Spinal cord (tissue), 10 donors: Measurements from ENCODE around the gene ZFP62. TPM values are rescaled to one million over a fixed set of nuclear protein-coding genes. Genes with fewer than 3 reads are reported as not detected.

Source experiments
- DNase-seq, 6 donors: peaks; one replicate each; pipeline versions ENCODE4 v3.0.0 to v3.0.0-alpha.2; 2013 to 2015; ENCODE audit warnings: low spot score in 6 of 6, low read depth in 4 of 6
- H3K27ac ChIP-seq: one replicate; pipeline ENCODE4 v1.5.1; 2013; ENCODE audit warnings: low read depth, low read length, control low read depth
- H3K27me3 ChIP-seq: one replicate; pipeline ENCODE4 v1.6.1; 2013; ENCODE audit warnings: low read length; ENCODE audit not compliant: control insufficient read depth, insufficient read depth
- H3K36me3 ChIP-seq: one replicate; pipeline ENCODE4 v1.6.1; 2013; ENCODE audit warnings: low read length; ENCODE audit not compliant: control insufficient read depth, insufficient read depth
- H3K4me1 ChIP-seq: one replicate; pipeline ENCODE4 v1.6.1; 2013; ENCODE audit warnings: low read length; ENCODE audit not compliant: control insufficient read depth, insufficient read depth
- H3K4me3 ChIP-seq: one replicate; pipeline ENCODE4 v1.5.1; 2013; ENCODE audit warnings: low read depth, low read length, control low read depth
- H3K9me3 ChIP-seq: one replicate; pipeline ENCODE4 v1.6.1; 2013; ENCODE audit warnings: low read length; ENCODE audit not compliant: control insufficient read depth, insufficient read depth
- WGBS: methylation state at CpG from one replicate; pipeline ENCODE4 v1.1.5; 2013; ENCODE audit warnings: missing lambda C conversion rate; ENCODE audit not compliant: insufficient coverage; 5-methylcytosine and 5-hydroxymethylcytosine counted together
- polyA plus RNA-seq, 2 donors: library from polyadenylated mRNA; unstranded; fragments of 120-200 nt; gene quantifications; one replicate each; pipeline ENCODE4 v1.2.1, GENCODE V29; 2013; ENCODE audit not compliant: insufficient read length in 2 of 2
- total RNA-seq, 2 donors: library from RNA; depleted of rRNA in 1 of 2; stranded (reverse); fragments of 120-200 nt in 1 of 2; fragments of >200 nt in 1 of 2; gene quantifications; one replicate each; pipeline versions ENCODE4 v1.2.3 to v1.2.4, GENCODE V29; 2013 to 2014
- donor health status: healthy.

Gene ZFP62
- total and polyA plus RNA-seq, 4 donors = 34.1 to 46.2 (median 38.8) TPM

DNA sequence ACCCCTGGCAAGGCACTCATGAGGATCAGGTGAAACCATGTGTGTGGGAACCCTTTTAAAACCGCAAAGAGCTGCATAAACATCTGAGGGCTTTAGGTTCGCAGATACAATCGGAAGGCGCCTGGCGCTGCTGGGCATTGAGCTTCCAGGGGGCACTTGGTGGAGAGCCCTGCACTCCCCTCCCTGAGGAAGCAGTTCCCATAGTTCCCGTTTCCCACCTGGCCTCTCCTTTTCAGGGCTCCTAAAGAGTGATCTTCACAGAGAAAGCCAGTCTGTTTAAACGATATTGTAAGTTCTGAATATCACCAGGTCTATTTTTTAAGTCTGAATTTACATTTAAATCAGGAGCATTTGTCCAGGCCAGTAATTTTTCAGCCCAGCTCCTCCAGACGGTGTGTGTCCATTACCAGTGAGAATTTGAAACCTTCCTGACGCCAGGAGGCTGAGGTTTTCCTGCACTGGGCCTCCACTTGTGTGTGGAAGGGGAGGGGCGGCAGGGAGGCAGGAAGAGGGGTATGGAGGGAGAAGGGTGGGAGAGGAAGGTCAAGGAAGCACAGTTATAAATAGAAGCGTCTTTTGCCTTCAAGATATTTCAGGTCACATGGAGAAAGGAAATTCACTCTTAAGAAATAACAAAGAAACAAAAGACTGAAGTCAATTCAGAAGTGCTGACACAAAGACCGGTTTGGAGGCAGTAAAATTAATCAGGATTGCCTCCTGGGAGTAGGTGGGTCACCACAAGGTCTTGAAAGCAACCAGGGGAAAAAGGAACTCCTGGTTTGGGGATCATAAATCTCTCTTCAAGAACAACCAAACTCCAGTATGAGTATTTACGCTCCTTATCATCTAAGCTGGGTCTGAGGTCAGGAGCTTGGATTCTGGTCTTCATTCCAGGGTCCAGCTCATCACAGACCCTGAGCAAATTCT, 44.2 kb downstream of the ZFP62 start:
- Histone ChIP-seq H3K9me3 (no peaks in the 10 kb centered on the region), H3K27ac (peak overlapping the region; percentile 59), H3K36me3 (no peaks in the 10 kb centered on the region), H3K4me3 (no peak overlapping the region), H3K4me1 (peaks cover 4% of the 10 kb centered on the region), H3K27me3 (no peaks in the 10 kb centered on the region)
- no peak for DNase-seq
- WGBS = 39% methylated on average over 9 of the region's 13 CpGs

DNA sequence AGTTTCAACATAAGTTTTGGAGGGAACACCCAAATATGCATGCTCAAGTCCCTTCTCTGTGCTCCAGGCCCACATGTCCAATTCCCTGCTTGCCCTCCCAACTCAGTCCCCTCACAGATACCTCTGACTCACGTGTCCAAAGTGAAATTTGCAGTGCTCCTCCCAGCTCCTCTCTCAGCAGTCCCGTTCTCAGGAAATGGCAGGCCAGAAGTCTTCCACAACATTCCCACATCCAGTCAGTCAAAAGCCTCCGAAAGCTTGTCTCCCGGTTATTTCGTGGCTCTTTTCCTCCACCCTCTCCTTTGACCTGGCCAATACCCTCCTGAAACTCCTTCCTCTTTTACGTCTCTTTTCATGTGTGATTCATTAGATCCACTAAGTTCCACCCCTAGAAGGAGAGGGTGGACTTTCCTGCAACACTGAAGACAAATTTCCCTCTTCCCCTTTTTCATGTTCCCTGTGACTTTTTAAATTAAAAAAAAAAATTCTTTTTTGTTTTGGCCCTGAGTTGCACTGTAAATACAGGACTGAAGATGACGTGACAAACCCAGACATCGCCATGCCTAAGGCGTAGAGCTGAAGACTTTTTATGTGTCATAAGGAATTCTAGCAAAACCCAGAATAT, 45.7 kb downstream of the ZFP62 start:
- Histone ChIP-seq H3K27me3 (no peaks in the 10 kb centered on the region), H3K9me3 (no peaks in the 10 kb centered on the region), H3K27ac (peak overlapping the region; percentile 29), H3K4me3 (no peak overlapping the region), H3K36me3 (no peaks in the 10 kb centered on the region), H3K4me1 (peaks cover 14% of the 10 kb centered on the region)
- no peak for DNase-seq
- 69% methylated on average over 7 of the region's 9 CpGs for WGBS

DNA sequence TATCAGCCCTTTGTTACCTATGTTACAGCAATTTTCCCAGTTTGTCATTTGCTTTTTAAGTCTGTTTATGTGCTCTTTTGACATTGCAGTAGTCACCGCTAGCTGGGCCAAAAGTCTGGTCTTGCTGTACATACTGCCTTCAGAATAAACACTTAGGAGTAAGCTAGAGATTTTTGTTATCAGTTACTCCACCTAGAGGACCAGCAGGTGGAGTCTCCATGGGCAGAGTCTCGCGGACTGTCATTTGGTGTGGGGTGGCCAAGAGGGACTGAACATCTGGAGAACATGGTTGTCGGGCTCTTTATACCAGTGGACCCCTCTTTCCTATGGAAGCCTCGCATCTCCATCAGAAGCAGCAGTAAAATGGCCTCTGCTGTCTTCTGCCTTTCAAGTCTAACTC, 47.7 kb downstream of the ZFP62 start:
- WGBS = 100% methylated on average over 2 of the region's 5 CpGs
- H3K27ac ChIP-seq = no peak overlapping the region

DNA sequence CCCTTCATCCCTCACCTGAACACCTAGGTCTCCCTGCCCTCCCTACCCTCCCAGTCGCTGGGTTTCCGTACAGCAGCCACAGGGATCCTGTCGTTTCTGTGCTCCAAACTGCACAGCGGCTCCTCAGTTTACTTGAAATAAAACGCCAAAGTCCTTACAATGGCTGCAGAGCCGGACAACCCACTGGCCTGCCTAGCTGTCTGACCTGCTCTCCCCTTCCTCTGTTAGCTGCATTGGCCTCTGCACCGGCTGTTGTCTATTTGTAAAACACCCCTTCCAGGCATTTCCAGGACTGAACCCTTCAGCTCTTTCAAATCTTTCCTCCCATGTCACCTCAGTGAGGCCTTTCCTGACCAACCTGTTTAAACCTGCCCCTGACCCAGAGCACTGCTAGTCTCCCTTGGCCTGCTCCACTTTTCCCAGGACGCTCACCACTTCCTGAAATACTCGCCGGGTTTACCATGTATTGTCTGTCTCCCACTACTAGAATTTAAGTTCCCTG, 49.4 kb downstream of the ZFP62 start:
- H3K9me3 ChIP-seq = no peaks in the 10 kb centered on the region
- H3K4me3 ChIP-seq = no peak overlapping the region
- DNase-seq = no peak
- H3K36me3 ChIP-seq = peaks cover 7% of the 10 kb centered on the region
- H3K4me1 ChIP-seq = peaks cover 29% of the 10 kb centered on the region
- WGBS = 79% methylated on average over 10 of the region's 10 CpGs
- H3K27me3 ChIP-seq = no peaks in the 10 kb centered on the region
- H3K27ac ChIP-seq = no peak overlapping the region

More for the DNA sequence above, 47.7 kb downstream of the ZFP62 start:
- no peaks in the 10 kb centered on the region for H3K9me3 ChIP-seq
- H3K36me3 ChIP-seq = no peaks in the 10 kb centered on the region
- H3K4me1 ChIP-seq = peaks cover 20% of the 10 kb centered on the region
- no peak for DNase-seq
- no peaks in the 10 kb centered on the region for H3K27me3 ChIP-seq
- no peak overlapping the region for H3K4me3 ChIP-seq

DNA sequence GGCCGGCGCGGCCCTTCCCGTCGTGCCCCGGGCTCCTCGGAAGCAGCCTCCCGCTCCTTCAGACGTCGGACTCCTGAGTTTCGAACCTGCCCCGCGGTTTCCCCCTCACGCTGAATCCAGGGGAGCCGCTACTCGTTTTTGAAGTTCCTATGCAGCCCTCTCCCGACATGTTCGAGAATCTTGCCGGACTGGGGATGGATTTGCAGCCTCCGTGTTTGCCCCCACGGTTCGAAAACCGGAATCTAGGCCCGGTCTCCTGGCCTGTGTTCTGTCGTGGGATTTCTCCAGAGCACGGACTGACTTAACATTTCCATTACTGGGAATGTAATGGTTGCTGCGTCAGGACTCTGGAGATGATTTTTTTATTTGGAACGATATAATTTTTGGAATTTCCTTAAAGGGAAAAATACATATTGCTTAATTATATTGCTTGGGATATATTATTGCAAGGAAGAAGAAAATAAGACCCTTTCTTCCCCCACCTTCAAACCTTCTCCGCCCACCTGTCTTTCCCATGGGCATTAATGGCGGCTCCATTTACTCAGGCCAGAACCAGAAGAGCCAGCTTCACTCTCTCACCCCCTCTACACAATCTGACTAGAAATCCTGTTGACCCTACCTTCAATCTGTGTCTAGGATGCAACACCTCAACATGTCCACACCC, 50.0 kb downstream of the ZFP62 start:
- peak in 4 of 6 donors; percentile 25 to 84 (median 70) for DNase-seq
- Histone ChIP-seq H3K36me3 (peaks cover 7% of the 10 kb centered on the region), H3K4me1 (peaks cover 35% of the 10 kb centered on the region), H3K27ac (peak overlapping the region; percentile 99), H3K9me3 (no peaks in the 10 kb centered on the region), H3K4me3 (peak overlapping the region; percentile 94), H3K27me3 (no peaks in the 10 kb centered on the region)
- 8% methylated on average over 25 of the region's 30 CpGs for WGBS

DNA sequence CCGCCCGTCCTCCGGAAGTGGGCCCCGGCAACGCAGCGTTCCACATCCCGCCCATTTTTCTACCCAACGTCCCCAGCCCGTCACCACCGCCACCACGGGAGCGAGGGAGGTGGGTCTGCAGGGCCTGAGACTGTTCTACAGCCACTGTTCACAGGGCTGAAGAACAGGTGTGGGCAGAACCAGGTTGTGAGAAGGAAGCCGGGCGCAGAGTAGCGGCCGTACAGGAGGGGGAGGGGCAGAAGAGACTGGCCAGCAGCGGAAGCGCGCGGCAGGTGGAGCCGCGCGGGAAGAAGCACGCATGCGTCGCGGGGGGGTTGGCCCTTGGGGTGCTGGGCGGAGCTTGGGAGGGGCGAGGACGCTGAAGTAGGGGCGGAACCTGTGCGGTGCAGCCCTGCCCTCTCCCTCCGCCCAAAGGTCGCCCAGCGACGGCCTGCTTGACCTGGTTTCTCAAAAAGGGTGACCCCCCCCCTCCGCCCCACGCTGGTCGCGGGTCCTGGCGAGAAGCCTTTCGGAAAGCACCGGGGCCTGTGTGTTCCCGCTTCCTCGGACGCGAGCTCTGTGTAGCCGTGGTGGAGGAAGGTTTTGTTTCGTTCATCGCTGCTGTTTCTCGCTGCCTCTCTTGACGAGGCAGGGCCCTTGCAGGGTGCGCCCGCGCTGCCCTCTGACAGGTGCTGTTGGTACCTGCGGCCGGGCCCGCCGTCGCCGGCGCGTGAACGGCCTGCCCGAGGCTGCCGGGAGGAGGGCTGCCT, 50.7 kb downstream of the ZFP62 start:
- Histone ChIP-seq H3K27me3 (no peaks in the 10 kb centered on the region), H3K27ac (peak overlapping the region; percentile 99), H3K9me3 (no peaks in the 10 kb centered on the region), H3K4me3 (peak overlapping the region; percentile 94), H3K36me3 (peaks cover 7% of the 10 kb centered on the region), H3K4me1 (peaks cover 35% of the 10 kb centered on the region)
- under 1% methylated on average over 60 of the region's 66 CpGs for WGBS
- peak; percentile 91 to 98 (median 96) for DNase-seq

DNA sequence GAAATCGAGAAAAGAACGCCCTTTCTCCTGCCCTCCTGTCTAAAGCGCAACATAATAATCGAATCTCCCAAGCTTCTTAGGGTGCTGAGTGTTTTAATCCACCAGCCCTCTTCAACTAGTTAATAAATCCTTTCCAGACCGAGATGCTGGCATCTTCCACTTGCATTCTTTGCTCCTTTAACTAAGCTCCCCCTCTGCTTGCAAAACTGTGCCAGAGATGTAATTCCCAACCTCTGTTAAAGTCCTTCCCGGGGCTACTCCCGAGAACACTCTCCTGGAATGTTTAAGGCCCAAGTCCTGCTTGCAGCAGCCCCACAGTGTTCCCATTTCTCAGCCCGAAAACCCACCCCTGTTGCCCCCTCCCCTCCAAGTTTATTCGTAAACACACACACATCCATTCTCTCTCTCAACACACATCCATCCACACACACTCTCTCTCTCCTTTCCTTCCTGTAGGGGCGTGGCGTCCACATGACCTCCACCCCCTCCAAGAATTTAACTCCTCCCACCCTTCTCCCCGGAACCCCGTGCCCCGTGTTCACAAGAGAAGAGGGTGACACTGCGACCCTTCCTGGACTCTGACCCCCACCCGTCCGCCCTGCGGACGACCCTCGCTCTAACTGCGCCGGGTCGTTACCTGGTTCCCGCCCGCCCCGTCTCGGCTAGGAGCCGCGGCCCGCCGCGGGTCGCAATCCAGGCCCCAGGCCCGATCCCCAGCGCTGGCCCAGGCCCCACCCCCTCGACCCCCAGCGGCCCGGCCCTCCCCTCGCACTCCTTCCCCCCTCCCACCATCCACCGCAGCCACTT, 51.5 kb downstream of the ZFP62 start:
- Histone ChIP-seq H3K36me3 (peaks cover 7% of the 10 kb centered on the region), H3K4me1 (peaks cover 38% of the 10 kb centered on the region), H3K27ac (peak overlapping the region; percentile 99), H3K9me3 (no peaks in the 10 kb centered on the region), H3K27me3 (no peaks in the 10 kb centered on the region), H3K4me3 (peak overlapping the region; percentile 94)
- WGBS = 3% methylated on average over 31 of the region's 40 CpGs
- peak; percentile 62 to 94 (median 66) for DNase-seq

DNA sequence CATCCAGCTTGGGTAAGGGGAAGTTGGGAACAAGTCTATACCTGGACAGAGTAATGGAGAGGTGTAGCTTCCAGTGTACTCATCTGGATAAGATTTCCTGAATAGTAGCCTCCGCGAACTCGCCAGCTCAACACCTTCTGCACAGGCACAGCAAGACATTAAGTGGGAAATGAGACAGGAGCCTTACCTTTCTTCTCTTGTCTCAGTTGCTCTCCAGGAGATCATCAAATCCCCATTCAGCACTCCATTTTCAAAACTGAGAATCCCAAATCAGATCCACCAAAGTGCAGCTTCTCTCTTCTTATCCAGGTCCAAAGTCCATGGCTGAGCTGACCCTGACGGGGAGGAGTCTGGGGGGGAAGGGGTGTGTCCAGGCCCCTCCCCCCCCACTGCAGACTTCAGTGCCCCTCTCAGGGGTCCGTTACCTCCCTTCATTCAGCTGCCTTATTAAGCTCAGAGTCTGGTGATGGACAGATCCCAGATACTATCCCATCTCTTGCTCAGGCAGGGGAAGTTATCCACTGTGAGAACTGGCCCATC, 52.5 kb downstream of the ZFP62 start:
- 38% methylated on average over 4 of the region's 5 CpGs for WGBS
- Histone ChIP-seq H3K4me1 (peaks cover 48% of the 10 kb centered on the region), H3K9me3 (no peaks in the 10 kb centered on the region), H3K4me3 (peak overlapping the region; percentile 94), H3K27me3 (no peaks in the 10 kb centered on the region), H3K27ac (no peak overlapping the region), H3K36me3 (peaks cover 17% of the 10 kb centered on the region)
- DNase-seq = no peak
